ENCODE results near the gene HHAT.

DNA sequence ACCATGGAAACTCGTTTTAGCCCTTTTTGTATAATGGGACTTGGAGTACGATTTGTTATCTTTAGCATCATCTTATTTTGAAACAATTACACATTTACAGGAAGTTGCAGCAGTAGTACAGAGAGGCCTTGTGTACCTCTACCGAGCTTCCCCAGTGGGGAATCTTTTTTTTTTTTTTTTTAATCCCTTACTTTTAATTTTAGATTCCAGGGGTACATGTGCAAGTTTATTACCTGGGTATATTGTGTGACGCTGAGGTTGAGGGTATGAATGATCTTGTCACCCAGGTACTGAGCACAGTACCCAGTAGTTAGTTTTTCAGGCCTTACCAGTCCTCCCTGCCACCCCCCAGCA, 45.9 kb downstream of the HHAT start:
- TF ChIP-seq, protein P1, sequence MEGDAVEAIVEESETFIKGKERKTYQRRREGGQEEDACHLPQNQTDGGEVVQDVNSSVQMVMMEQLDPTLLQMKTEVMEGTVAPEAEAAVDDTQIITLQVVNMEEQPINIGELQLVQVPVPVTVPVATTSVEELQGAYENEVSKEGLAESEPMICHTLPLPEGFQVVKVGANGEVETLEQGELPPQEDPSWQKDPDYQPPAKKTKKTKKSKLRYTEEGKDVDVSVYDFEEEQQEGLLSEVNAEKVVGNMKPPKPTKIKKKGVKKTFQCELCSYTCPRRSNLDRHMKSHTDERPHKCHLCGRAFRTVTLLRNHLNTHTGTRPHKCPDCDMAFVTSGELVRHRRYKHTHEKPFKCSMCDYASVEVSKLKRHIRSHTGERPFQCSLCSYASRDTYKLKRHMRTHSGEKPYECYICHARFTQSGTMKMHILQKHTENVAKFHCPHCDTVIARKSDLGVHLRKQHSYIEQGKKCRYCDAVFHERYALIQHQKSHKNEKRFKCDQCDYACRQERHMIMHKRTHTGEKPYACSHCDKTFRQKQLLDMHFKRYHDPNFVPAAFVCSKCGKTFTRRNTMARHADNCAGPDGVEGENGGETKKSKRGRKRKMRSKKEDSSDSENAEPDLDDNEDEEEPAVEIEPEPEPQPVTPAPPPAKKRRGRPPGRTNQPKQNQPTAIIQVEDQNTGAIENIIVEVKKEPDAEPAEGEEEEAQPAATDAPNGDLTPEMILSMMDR (conservative IDR thresholded peaks at IDR 0.05; ENCODE audit: low read length): no peak
- no peak for TF ChIP-seq EZH2phosphoT487 (IDR thresholded peaks at IDR 0.05; ENCODE audit: borderline replicate concordance)

Measured in Loucy (cell line).